A673 (cell line): ENCODE results near the gene FAM131C. TPM values are rescaled to one million over a fixed set of nuclear protein-coding genes. Genes with fewer than 3 reads are reported as not detected.

Source experiments
- BruUV-seq: library from RNA; stranded (reverse); fragments of 400-500 nt; replicated peaks from 2 replicates; lab custom pipeline; 2021; lab: Mats Ljungman, UMichigan
- CTCF ChIA-PET: fragments of 300-600 bp; sonication (Branson Sonifier 250); formaldehyde crosslinking; loops from one replicate; lab custom pipeline; 2022; ENCODE audit warnings: antibody characterized with exemption; lab: Charles Lee
- POLR2A ChIA-PET: fragments of 300-600 bp; sonication (Branson Sonifier 250); formaldehyde crosslinking; loops from one replicate; lab custom pipeline; 2022; ENCODE audit warnings: antibody characterized with exemption; ENCODE audit not compliant: low non-redundant PET; lab: Charles Lee
- DNase-seq: peaks from one replicate; pipeline ENCODE4 v3.0.0-alpha.2; 2015; ENCODE audit warnings: low spot score
- H3K27ac ChIP-seq: fragments of 200-600 bp; sonication (generic); 2 replicates; pipeline ENCODE4 v1.5.1; 2016; ENCODE audit warnings: mixed run types, low read depth, mild to moderate bottlenecking, mixed read lengths, antibody characterized with exemption, low read length; ENCODE audit not compliant: poor library complexity, severe bottlenecking
- H3K27me3 ChIP-seq: fragments of 200-600 bp; sonication (generic); replicated peaks from 2 replicates; pipeline ENCODE4 v1.6.1; 2017; ENCODE audit warnings: mixed run types, low read depth, mild to moderate bottlenecking, mixed read lengths, antibody characterized with exemption, low read length; ENCODE audit not compliant: insufficient read depth, poor library complexity
- H3K36me3 ChIP-seq: fragments of 200-600 bp; sonication (generic); 2 replicates; pipeline ENCODE4 v1.6.1; 2016; ENCODE audit warnings: mixed run types, mild to moderate bottlenecking, mixed read lengths, antibody characterized with exemption, low read length; ENCODE audit not compliant: insufficient read depth, poor library complexity, severe bottlenecking
- H3K4me1 ChIP-seq: fragments of 200-600 bp; sonication (generic); 2 replicates; pipeline ENCODE4 v1.6.1; 2017; ENCODE audit warnings: mixed run types, mild to moderate bottlenecking, mixed read lengths, antibody characterized with exemption, low read length; ENCODE audit not compliant: insufficient read depth, poor library complexity, severe bottlenecking
- H3K4me3 ChIP-seq: fragments of 200-600 bp; sonication (generic); 2 replicates; pipeline ENCODE4 v1.5.1; 2016; ENCODE audit warnings: low read depth, mixed run types, mild to moderate bottlenecking, mixed read lengths, low read length; ENCODE audit not compliant: poor library complexity, severe bottlenecking
- H3K9me3 ChIP-seq: fragments of 200-600 bp; sonication (generic); 2 replicates; pipeline ENCODE4 v1.6.1; 2016; ENCODE audit warnings: mixed run types, low read depth, mild to moderate bottlenecking, mixed read lengths, antibody characterized with exemption, low read length; ENCODE audit not compliant: poor library complexity, severe bottlenecking
- EZH2 ChIP-seq: fragments of 200-600 bp; sonication (generic); IDR thresholded peaks from 2 replicates; pipeline ENCODE4 v1.6.1; 2017; ENCODE audit warnings: borderline replicate concordance, low read depth, mild to moderate bottlenecking, mixed read lengths, antibody characterized with exemption, low read length; ENCODE audit not compliant: poor library complexity, severe bottlenecking
- intact Hi-C: fragments of 100-400 bp; cut with micrococcal nuclease; formaldehyde crosslinking; loops from one replicate; pipeline ENCODE4 v1.10.0; 2022; ENCODE audit not compliant: unreplicated experiment
- total RNA-seq: library from RNA; stranded (reverse); gene quantifications from 2 replicates; pipeline ENCODE4 v1.2.3, GENCODE V29; 2021
- TF ChIP-seq, protein P1 (sequence below): fragments of 300-800, 200-600 bp; sonication (generic); conservative IDR thresholded peaks from 2 replicates; pipeline ENCODE4 v1.5.1; 2017; ENCODE audit warnings: low read depth, mild to moderate bottlenecking, antibody characterized with exemption, low read length, moderate library complexity, mixed read lengths

The FAM131C gene
- total RNA-seq, 1 experiment from 2014 or later = 0.71 TPM

DNA sequence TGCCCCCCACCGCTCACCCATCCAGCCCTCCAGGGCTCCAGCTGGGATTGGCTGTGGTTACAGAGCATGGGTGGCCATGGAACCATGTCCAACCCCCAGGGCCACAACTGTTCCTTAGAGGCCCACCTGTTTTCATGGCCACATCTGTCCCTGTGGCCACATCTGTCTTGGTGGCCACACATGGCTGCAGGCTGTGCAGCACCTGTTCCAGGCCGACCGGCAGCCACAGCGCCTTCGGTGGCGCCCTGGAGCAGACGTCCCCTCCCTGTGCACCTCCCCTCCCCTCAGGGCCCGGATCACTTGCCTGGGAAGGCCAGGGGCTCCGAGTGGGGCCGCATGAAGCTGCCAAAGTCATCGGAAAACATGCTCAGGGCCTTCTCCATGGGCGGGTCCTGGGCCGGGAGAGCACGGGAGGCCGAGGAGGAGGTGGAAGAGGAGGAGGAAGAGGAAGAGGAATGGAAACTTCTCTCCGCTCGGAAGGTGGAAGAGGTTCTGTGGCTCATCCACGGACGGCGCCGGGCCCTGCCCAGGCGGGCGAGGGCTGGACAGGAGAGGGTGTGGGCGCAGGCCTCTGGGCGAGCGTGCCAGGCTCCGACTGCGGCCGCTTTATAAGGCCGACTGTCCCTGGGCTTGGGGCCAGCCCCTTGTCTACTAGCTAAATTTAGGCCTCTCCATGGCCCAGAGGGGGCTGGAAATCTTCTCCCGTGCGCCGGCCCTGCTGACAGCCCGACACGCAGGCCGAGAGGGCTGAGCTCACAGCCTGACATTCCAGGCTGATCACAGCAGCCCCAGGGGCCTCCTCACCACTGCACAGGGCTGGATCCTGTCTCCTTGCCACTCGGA lies 55.8 kb downstream of the FAM131C start, which contains the start of gene HSPB7:
Gene HSPB7, minus strand, starts transcription at position 583 of the 843 bp plus-strand sequence. Its CDS starts 80 bp downstream, at position 503.
- CTCF ChIA-PET = no interaction called here

DNA sequence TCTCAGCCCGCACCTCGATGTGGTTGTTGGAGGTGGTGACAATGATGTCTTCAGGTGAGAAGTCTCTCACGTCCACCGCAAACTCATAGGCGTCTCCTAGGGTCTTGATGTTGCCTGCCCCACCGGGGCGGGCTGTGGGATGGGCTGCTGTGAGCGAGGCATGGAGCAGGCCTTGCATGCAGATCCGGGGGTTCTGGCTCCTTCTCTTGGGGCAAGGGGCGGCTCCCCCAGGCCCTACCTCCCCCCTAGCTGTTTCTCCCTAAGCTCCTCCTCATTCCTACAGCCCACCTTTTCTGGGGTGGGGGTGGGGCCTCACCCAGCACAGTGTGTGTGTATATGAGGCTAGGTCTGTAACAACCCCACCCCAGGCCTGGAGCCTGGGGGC lies 56.4 kb downstream of the FAM131C start:
- Histone ChIP-seq H3K27ac (no peak overlapping the region), H3K4me3 (no peak overlapping the region), H3K27me3 (no peaks in the 10 kb centered on the region), H3K9me3 (no peaks in the 10 kb centered on the region), H3K36me3 (no peaks in the 10 kb centered on the region), H3K4me1 (peaks cover 10% of the 10 kb centered on the region)
- intact Hi-C loops = no loop called here
- no peak for DNase-seq
- ChIA-PET POLR2A (no interaction called here), CTCF (no interaction called here)
- TF ChIP-seq EZH2 = no peak
- TF ChIP-seq, protein P1, sequence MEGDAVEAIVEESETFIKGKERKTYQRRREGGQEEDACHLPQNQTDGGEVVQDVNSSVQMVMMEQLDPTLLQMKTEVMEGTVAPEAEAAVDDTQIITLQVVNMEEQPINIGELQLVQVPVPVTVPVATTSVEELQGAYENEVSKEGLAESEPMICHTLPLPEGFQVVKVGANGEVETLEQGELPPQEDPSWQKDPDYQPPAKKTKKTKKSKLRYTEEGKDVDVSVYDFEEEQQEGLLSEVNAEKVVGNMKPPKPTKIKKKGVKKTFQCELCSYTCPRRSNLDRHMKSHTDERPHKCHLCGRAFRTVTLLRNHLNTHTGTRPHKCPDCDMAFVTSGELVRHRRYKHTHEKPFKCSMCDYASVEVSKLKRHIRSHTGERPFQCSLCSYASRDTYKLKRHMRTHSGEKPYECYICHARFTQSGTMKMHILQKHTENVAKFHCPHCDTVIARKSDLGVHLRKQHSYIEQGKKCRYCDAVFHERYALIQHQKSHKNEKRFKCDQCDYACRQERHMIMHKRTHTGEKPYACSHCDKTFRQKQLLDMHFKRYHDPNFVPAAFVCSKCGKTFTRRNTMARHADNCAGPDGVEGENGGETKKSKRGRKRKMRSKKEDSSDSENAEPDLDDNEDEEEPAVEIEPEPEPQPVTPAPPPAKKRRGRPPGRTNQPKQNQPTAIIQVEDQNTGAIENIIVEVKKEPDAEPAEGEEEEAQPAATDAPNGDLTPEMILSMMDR = no peak
- BruUV-seq = no TSS peak

More for the DNA sequence above, 55.8 kb downstream of the FAM131C start, which contains the start of gene HSPB7:
- POLR2A ChIA-PET = no interaction called here
- no peaks in the 10 kb centered on the region for H3K9me3 ChIP-seq
- DNase-seq = no peak
- H3K27me3 ChIP-seq = no peaks in the 10 kb centered on the region
- no peak within 1 kb of the TSS for H3K27ac ChIP-seq
- no peaks in the 10 kb centered on the region for H3K36me3 ChIP-seq
- TF ChIP-seq EZH2 = no peak
- TF ChIP-seq, protein P1 = no peak
- H3K4me1 ChIP-seq = peaks cover 7% of the 10 kb centered on the region
- no peak within 1 kb of the TSS for H3K4me3 ChIP-seq
- no TSS peak for BruUV-seq
- intact Hi-C loops = no loop called here

DNA sequence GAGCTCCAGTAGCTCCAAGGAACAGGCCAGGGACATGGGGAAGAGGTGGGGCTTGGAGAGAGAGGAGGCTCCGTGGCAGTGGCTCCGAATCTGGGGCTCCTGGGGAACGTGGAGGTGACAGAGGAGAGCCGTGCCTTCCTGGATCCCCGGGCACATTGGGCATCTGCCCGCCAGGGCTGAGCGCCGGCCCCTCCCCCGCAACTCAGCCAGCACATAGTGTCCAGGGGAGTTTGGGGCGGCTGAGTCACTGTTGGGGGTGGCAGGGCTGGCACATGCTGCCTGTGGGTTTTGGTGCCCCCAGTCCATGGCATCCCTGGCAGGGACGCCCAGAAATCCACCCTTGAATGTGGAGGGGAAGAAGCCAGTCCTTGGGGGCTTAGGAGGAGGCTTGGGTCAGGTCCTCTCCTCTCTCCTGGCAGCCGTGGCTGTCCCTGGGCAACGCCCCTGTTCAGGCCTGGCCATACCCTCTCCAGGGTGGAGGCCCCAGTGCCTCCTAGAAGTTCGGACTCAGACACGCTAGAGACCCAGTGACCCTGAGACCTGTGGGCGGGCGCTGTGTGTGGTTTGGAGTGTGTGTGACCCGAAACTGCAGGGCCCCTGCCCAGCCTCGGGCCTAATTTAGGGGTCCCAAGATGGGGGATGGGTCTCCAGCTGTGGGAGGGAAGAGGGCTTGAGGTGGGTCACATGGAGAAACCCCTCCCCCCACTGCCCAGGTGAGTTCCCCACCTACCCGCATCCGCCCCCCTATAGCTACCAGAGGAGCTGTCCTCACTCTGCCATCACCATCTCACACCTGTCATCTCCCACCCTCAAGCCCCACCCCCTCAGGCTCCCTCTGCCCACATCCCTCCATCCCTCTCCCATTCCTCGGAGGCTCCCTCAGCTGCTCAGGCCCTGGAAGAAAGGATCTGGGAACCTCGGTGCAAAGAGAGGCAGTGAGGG lies 57.2 kb downstream of the FAM131C start:
- no peak overlapping the region for H3K4me3 ChIP-seq
- POLR2A ChIA-PET = no interaction called here
- intact Hi-C loops = no loop called here
- H3K27me3 ChIP-seq = no peaks in the 10 kb centered on the region
- TF ChIP-seq, protein P1 = no peak
- no peak for TF ChIP-seq EZH2
- H3K27ac ChIP-seq = no peak overlapping the region
- CTCF ChIA-PET = no interaction called here
- no peaks in the 10 kb centered on the region for H3K9me3 ChIP-seq
- peaks cover 10% of the 10 kb centered on the region for H3K4me1 ChIP-seq
- no peak for DNase-seq
- no peaks in the 10 kb centered on the region for H3K36me3 ChIP-seq
- BruUV-seq = no TSS peak
